GM12878 (cell line): ENCODE data around the gene FGD4.

ENCODE experiments used
- CEBPB ChIP-seq, 2 experiments: fragments of 150-350 bp in 1 of 2; IDR thresholded peaks; 2 replicates each; pipeline ENCODE4 v1.6.1; 2012 to 2014; ENCODE audit warnings: low read depth in 2 of 2, low read length in 2 of 2, borderline replicate concordance in 1 of 2, inconsistent platforms in 1 of 2
- CTCF ChIP-seq, 3 experiments: IDR thresholded peaks in 2 of 3; conservative IDR thresholded peaks in 1 of 3; 2 replicates each; pipeline ENCODE4 v1.5.1; 2011; ENCODE audit warnings: low read depth in 3 of 3, low read length in 3 of 3, mild to moderate bottlenecking in 3 of 3, control low read depth in 2 of 3, moderate library complexity in 2 of 3, inconsistent platforms in 1 of 3, mixed read lengths in 1 of 3; ENCODE audit not compliant: control insufficient read depth in 2 of 3, insufficient read depth in 1 of 3; ENCODE audit errors: extremely low read depth in 1 of 3
- DPF2 ChIP-seq: fragments of 450-650 bp; IDR thresholded peaks from 2 replicates; pipeline ENCODE4 v1.6.1; 2017; ENCODE audit warnings: mild to moderate bottlenecking
- E2F4 ChIP-seq: IDR thresholded peaks from 2 replicates; pipeline ENCODE4 v1.6.1; 2012; ENCODE audit warnings: low read depth, low read length, improper control_type of control experiment
- EP300 ChIP-seq, 2 experiments: fragments of 150-350 bp in 1 of 2; IDR thresholded peaks; 2 replicates each; pipeline ENCODE4 v1.6.1; 2011 to 2012; ENCODE audit warnings: low read depth in 2 of 2, low read length in 2 of 2, borderline replicate concordance in 1 of 2, improper control_type of control experiment in 1 of 2, inconsistent platforms in 1 of 2; ENCODE audit not compliant: control insufficient read depth in 1 of 2
- HDAC6 ChIP-seq: fragments of 200-600 bp; sonication (generic); IDR thresholded peaks from one replicate; pipeline ENCODE4 v1.8.0; 2017; ENCODE audit warnings: antibody characterized with exemption; ENCODE audit not compliant: unreplicated experiment
- NFIC ChIP-seq: IDR thresholded peaks from 2 replicates; pipeline ENCODE4 v1.6.1; 2012; ENCODE audit warnings: low read depth, mild to moderate bottlenecking, inconsistent platforms, low read length, moderate library complexity
- NRF1 ChIP-seq: conservative IDR thresholded peaks from 2 replicates; pipeline ENCODE4 v1.6.1; 2011; ENCODE audit warnings: mild to moderate bottlenecking, low read depth, low read length, improper control_type of control experiment
- POLR2AphosphoS5 ChIP-seq: IDR thresholded peaks from 2 replicates; pipeline ENCODE4 v1.6.1; 2011; ENCODE audit warnings: mild to moderate bottlenecking, low read length, inconsistent platforms
- TCF7 ChIP-seq: IDR thresholded peaks from 2 replicates; pipeline ENCODE4 v1.6.1; 2014; ENCODE audit warnings: antibody characterized with exemption, borderline replicate concordance
- ZBTB33 ChIP-seq: fragments of 450-650 bp; IDR thresholded peaks from 2 replicates; pipeline ENCODE4 v1.6.1; 2017; ENCODE audit warnings: mild to moderate bottlenecking
- TF ChIP-seq, protein P1 (sequence below): IDR thresholded peaks from 2 replicates; pipeline ENCODE4 v1.6.1; 2011; ENCODE audit warnings: low read depth, mild to moderate bottlenecking, low read length, moderate library complexity, borderline replicate concordance; ENCODE audit errors: extremely low read depth

- no peak for TF ChIP-seq E2F4
- no peak for TF ChIP-seq NRF1
- TF ChIP-seq POLR2AphosphoS5 = no peak
- no peak for TF ChIP-seq DPF2
- no peak for TF ChIP-seq CTCF (IDR thresholded peaks at IDR 0.05 in 2 of 3, conservative IDR thresholded peaks at IDR 0.05 in 1 of 3; ENCODE audit: control insufficient read depth in 2 of 3, extremely low read depth in 1 of 3, insufficient read depth in 1 of 3, low read depth in 3 of 3, low read length in 3 of 3)
- TF ChIP-seq, protein P1, sequence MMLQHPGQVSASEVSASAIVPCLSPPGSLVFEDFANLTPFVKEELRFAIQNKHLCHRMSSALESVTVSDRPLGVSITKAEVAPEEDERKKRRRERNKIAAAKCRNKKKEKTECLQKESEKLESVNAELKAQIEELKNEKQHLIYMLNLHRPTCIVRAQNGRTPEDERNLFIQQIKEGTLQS = no peak
- no peak for TF ChIP-seq EP300 (IDR thresholded peaks at IDR 0.05; ENCODE audit: borderline replicate concordance in 1 of 2, control insufficient read depth in 1 of 2, low read depth in 2 of 2, low read length in 2 of 2)
- TF ChIP-seq ZBTB33 = no peak
- TF ChIP-seq TCF7 = no peak
- TF ChIP-seq NFIC = no peak
- no peak for TF ChIP-seq CEBPB (IDR thresholded peaks at IDR 0.05; ENCODE audit: borderline replicate concordance in 1 of 2, low read depth in 2 of 2, low read length in 2 of 2)
- no peak for TF ChIP-seq HDAC6
Measured at GRCh38 chr12:32477714-32478113, 78.4 kb downstream of the FGD4 start.
